Muscle of leg (tissue), 11 donors: ENCODE results near the gene DHX8. TPM values are rescaled to one million over a fixed set of nuclear protein-coding genes. Genes with fewer than 3 reads are reported as not detected.

Source experiments
- DNase-seq: peaks from one replicate; pipeline ENCODE4 v3.0.0; 2013
- H3K27ac ChIP-seq: one replicate; pipeline ENCODE4 v1.5.1; 2013; ENCODE audit warnings: mild to moderate bottlenecking, low read length, control low read depth
- H3K27me3 ChIP-seq: one replicate; pipeline ENCODE4 v1.6.1; 2013; ENCODE audit warnings: low read length; ENCODE audit not compliant: control insufficient read depth, insufficient read depth
- H3K36me3 ChIP-seq: one replicate; pipeline ENCODE4 v1.6.1; 2013; ENCODE audit warnings: low read length; ENCODE audit not compliant: control insufficient read depth, insufficient read depth
- H3K4me1 ChIP-seq: one replicate; pipeline ENCODE4 v1.6.1; 2013; ENCODE audit warnings: low read length; ENCODE audit not compliant: control insufficient read depth, insufficient read depth
- H3K4me3 ChIP-seq: one replicate; pipeline ENCODE4 v1.5.1; 2013; ENCODE audit warnings: low read length, control low read depth
- H3K9me3 ChIP-seq: replicated peaks from 2 replicates; pipeline ENCODE4 v1.6.1; 2013; ENCODE audit warnings: low read depth, low read length; ENCODE audit not compliant: control insufficient read depth
- WGBS: methylation state at CpG from one replicate; pipeline ENCODE4 v1.1.5; 2013; ENCODE audit warnings: missing lambda C conversion rate; ENCODE audit not compliant: insufficient coverage; 5-methylcytosine and 5-hydroxymethylcytosine counted together
- polyA plus RNA-seq, 8 donors: library from polyadenylated mRNA; unstranded; fragments of 120-200 nt; gene quantifications; one replicate each; pipeline versions ENCODE4 v1.2.1 to v1.2.3, GENCODE V29; 2013; ENCODE audit warnings: inconsistent platforms in 1 of 8, low replicate concordance in 1 of 8; ENCODE audit not compliant: insufficient read length in 8 of 8, insufficient read depth in 1 of 8
- total RNA-seq: library from RNA; stranded (reverse); fragments of 120-200 nt; gene quantifications from one replicate; pipeline ENCODE4 v1.2.4, GENCODE V29; 2013

Gene DHX8
- total and polyA plus RNA-seq, 9 donors: 23.1 to 30.9 (median 25.8) TPM

DNA sequence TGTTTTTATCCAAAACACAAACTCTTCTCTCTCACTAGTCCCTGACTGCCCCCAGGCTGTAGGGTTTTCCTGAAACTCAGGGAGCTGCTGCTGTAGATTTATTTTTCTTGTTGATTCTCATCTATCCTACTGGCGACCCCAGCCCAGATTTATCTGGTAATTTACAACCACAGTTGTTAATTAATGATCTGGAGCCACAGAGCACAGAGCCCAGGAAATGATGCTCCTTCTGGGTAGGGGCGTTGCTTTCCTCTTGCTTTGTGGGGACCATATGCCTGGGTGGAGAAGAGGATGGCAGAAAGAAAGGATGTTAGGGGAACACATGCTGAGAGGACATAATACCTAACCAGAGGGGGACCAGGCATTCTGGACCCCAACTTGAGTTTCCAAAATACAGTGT, 69.8 kb downstream of the DHX8 start:
- no peaks in the 10 kb centered on the region for H3K36me3 ChIP-seq
- H3K27me3 ChIP-seq: peaks cover 14% of the 10 kb centered on the region
- WGBS: 83% methylated on average over 1 of the region's 2 CpGs
- H3K4me3 ChIP-seq: no peak overlapping the region
- no peak for DNase-seq
- H3K27ac ChIP-seq: no peak overlapping the region
- H3K9me3 ChIP-seq: no peaks in the 10 kb centered on the region
- H3K4me1 ChIP-seq: peaks cover 4% of the 10 kb centered on the region

GRCh38 chr17:43554857-43555256, 71.1 kb downstream of the DHX8 start:
- no peaks in the 10 kb centered on the region for H3K36me3 ChIP-seq
- H3K9me3 ChIP-seq: no peaks in the 10 kb centered on the region
- no peak overlapping the region for H3K27ac ChIP-seq
- peaks cover 10% of the 10 kb centered on the region for H3K27me3 ChIP-seq
- WGBS: no CpG with 5 or more reads among the region's 6 CpGs
- DNase-seq: no peak
- H3K4me1 ChIP-seq: peaks cover 6% of the 10 kb centered on the region
- H3K4me3 ChIP-seq: no peak overlapping the region

GRCh38 chr17:43556292-43556691, 72.5 kb downstream of the DHX8 start:
- Histone ChIP-seq H3K27ac (no peak overlapping the region), H3K27me3 (peaks cover 10% of the 10 kb centered on the region), H3K4me1 (peaks cover 6% of the 10 kb centered on the region), H3K9me3 (no peaks in the 10 kb centered on the region), H3K36me3 (no peaks in the 10 kb centered on the region), H3K4me3 (no peak overlapping the region)
- DNase-seq: no peak
- WGBS: 45% methylated on average over 3 of the region's 5 CpGs

- DNase-seq: no peak
- no peaks in the 10 kb centered on the region for H3K9me3 ChIP-seq
- no peak overlapping the region for H3K27ac ChIP-seq
- no peak overlapping the region for H3K4me3 ChIP-seq
- no peaks in the 10 kb centered on the region for H3K36me3 ChIP-seq
- peaks cover 17% of the 10 kb centered on the region for H3K27me3 ChIP-seq
- WGBS: no CpG with 5 or more reads among the region's 5 CpGs
- peaks cover 8% of the 10 kb centered on the region for H3K4me1 ChIP-seq
These were observed 75.0 kb downstream of the DHX8 start for GRCh38 chr17:43558805-43559160.

DNA sequence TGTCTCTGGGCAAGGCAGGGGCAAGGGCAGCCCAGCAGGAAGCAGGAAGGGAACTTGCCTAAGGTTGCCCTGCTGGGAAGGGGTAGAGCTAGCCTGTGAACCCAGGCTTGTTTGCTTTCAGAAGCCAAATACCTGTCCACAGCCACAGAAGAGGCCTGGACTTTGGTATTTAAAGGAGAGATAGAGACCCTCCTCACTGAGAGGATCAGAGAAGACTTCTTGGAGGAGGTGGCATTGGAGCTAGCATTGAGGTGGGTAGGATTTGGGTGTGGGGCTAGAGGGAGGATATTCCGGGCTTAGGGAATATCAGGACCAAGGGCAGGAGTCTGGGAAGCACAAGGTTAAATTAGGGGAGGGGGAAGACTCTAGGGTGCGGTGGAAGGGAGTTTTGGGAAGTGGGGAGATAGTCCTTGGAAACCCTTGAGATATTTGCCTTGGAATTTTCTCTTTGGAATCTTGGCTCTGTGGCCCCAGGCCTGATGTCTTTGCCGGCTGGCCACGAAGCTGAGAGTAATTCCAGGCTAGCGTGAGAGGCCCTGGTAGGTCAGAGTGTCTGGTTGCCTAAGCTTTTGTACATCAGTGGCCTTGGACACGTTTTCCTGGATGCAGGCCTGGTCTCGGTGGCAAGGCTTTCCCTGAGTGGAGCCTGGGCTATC, 75.5 kb downstream of the DHX8 start:
- Histone ChIP-seq H3K4me1 (peaks cover 8% of the 10 kb centered on the region), H3K36me3 (no peaks in the 10 kb centered on the region), H3K27ac (no peak overlapping the region), H3K27me3 (peaks cover 17% of the 10 kb centered on the region), H3K9me3 (no peaks in the 10 kb centered on the region), H3K4me3 (no peak overlapping the region)
- peak; percentile 83 for DNase-seq
- 37% methylated on average over 6 of the region's 7 CpGs for WGBS

DNA sequence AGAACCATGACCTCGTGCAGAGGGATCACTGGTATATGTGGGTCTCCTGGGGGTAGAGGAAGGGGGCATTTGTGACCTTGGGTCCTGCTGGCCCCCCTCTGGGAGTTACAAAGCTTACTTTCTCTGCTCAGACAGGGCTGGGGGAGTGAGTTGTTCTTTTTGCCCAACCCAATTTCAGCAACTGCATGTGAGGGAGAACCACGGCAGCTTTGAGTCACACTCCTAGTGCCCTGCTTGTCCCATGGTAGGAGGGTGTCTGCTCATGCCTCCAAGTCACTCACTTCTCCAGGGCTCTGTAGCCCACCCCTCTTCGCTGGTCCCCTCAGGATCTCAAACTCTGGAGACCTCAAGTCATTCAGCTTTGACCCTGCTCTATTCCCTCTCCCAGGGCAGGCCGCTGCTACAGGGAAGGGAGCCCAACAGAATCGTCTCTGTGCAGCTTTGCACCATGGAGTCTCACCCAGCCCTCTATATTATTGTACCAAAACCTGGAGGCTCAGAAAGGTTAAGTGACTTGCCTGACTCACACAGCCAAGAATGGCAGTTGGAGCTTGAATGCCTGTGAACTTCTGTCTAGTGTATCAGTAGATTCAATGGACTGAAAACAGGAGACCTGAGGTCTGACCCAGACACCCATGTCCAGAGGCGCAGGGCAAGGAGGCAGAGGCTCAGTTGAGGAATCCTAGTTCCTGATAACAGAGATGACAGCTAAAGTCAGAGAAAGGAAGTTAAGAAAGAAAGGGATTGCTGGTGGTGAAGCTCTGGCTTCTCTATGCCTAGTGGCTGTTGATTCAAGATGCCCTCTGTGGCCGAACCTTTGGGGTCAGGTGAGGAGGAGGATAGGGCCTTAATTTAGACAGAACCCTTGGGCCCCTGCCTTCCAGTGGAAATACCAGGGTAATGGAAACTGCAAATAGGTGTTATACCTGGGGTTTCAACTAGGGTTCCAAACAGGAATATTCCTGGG, 77.0 kb downstream of the DHX8 start:
- no peak overlapping the region for H3K4me3 ChIP-seq
- WGBS: 78% methylated on average over 6 of the region's 7 CpGs
- no peaks in the 10 kb centered on the region for H3K36me3 ChIP-seq
- DNase-seq: no peak
- H3K9me3 ChIP-seq: no peaks in the 10 kb centered on the region
- peaks cover 12% of the 10 kb centered on the region for H3K27me3 ChIP-seq
- peaks cover 8% of the 10 kb centered on the region for H3K4me1 ChIP-seq
- H3K27ac ChIP-seq: no peak overlapping the region

GRCh38 chr17:43562679-43563599, 79.2 kb downstream of the DHX8 start:
- H3K4me3 ChIP-seq: no peak overlapping the region
- no peak overlapping the region for H3K27ac ChIP-seq
- WGBS: 13% methylated on average over 11 of the region's 19 CpGs
- H3K27me3 ChIP-seq: peaks cover 12% of the 10 kb centered on the region
- H3K4me1 ChIP-seq: peaks cover 8% of the 10 kb centered on the region
- peak; percentile 57 for DNase-seq
- H3K36me3 ChIP-seq: no peaks in the 10 kb centered on the region
- H3K9me3 ChIP-seq: no peaks in the 10 kb centered on the region

DNA sequence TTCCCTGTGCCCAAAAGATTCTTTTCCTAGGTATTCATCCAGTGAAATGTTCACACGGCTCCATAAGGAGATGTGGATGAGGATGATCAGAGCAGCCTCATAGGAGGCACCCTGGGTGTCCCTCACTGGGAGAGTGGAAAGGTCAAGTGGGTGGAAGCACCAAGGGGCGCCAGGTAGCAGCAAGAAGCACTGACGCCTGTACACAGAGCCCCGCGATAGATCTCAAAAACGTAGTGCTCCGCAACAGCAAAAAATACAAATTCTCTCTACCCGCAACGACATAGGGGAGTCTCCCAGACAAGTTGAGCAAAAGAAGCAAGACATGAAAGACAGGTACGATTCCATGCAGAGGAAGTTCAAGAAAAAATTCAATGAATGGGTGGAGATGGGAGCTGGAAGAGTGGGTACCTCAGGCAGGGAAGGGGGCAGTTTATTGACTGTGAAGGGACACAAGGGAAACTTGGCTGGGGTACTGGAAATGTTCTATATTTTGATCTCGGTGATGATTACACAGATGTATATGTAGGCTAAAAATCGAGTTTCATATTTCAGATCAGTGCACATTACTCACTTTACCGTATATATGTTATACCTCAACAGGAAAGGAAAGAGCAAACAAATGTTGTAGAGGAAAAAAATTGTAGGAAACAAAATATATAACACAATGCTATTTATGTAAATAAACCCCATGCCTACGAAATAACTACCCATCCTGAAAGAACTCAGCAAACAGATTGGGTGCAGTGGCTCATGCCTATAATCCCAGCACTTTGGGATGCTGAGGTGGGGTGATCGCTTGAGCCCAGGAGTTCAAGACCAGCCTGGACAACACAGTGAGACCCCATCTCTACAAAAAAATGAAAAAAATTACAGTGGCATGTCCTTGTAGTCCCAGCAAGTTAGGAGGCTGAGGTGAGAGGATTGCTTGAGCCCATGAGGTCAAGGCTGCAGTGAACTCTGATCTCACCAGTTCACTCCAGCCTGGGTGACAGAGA, 80.1 kb downstream of the DHX8 start:
- Histone ChIP-seq H3K4me3 (no peak overlapping the region), H3K9me3 (no peaks in the 10 kb centered on the region), H3K4me1 (peaks cover 8% of the 10 kb centered on the region), H3K27me3 (peaks cover 12% of the 10 kb centered on the region), H3K27ac (no peak overlapping the region), H3K36me3 (no peaks in the 10 kb centered on the region)
- WGBS: 59% methylated on average over 4 of the region's 15 CpGs
- no peak for DNase-seq

- H3K4me1 ChIP-seq: no peaks in the 10 kb centered on the region
- no peak overlapping the region for H3K4me3 ChIP-seq
- H3K36me3 ChIP-seq: no peaks in the 10 kb centered on the region
- H3K9me3 ChIP-seq: no peaks in the 10 kb centered on the region
- peaks cover 4% of the 10 kb centered on the region for H3K27me3 ChIP-seq
- WGBS: 94% methylated on average over 3 of the region's 5 CpGs
- H3K27ac ChIP-seq: no peak overlapping the region
- no peak for DNase-seq
These were observed 84.8 kb downstream of the DHX8 start for GRCh38 chr17:43568506-43569082.
